IMR-90 (cell line): ENCODE measurements around the gene GSTP1. TPM values are rescaled to one million over a fixed set of nuclear protein-coding genes. Genes with fewer than 3 reads are reported as not detected.

Experiments
- ATAC-seq: fragments of 200-7000 bp; cut with Tn5 transposase; 2 replicates; pipeline ENCODE4 v1.9.1; 2020; ENCODE audit warnings: low read depth, mild to moderate bottlenecking, moderate library complexity
- BruUV-seq: library from RNA; stranded (reverse); fragments of 400-500 nt; replicated peaks from 2 replicates; lab custom pipeline; 2021; lab: Mats Ljungman, UMichigan
- CTCF ChIA-PET: fragments of 300-600 bp; formaldehyde crosslinking; extraction: SDS; loops from one replicate; lab custom pipeline; 2021; ENCODE audit warnings: antibody characterized with exemption; lab: Yijun Ruan, JAX
- POLR2A ChIA-PET: fragments of 300-600 bp; sonication (Branson Sonifier 250); formaldehyde crosslinking; loops from one replicate; lab custom pipeline; 2022; ENCODE audit warnings: antibody characterized with exemption; ENCODE audit not compliant: unreplicated experiment; lab: Charles Lee
- DNase-seq: peaks from one replicate; pipeline ENCODE4 v3.0.0; 2013
- H2AFZ ChIP-seq: replicated peaks from 2 replicates; pipeline ENCODE3; 2013; ENCODE audit warnings: low read length, mild to moderate bottlenecking; ENCODE audit not compliant: poor library complexity
- H2AK5ac ChIP-seq: 2 replicates; pipeline ENCODE4 v1.6.1; 2013; ENCODE audit warnings: low read depth, low read length, inconsistent platforms
- H2AK9ac ChIP-seq: replicated peaks from 2 replicates; pipeline ENCODE3; 2013; ENCODE audit warnings: mild to moderate bottlenecking, low read depth, low read length, moderate library complexity; ENCODE audit not compliant: poor library complexity
- H2BK120ac ChIP-seq: 2 replicates; pipeline ENCODE4 v1.6.1; 2013; ENCODE audit warnings: low read depth, low read length, inconsistent platforms
- H2BK15ac ChIP-seq: 3 replicates; pipeline ENCODE4 v1.6.1; 2013; ENCODE audit warnings: low read depth, low read length, inconsistent platforms
- H2BK20ac ChIP-seq: 2 replicates; pipeline ENCODE4 v1.6.1; 2013; ENCODE audit warnings: low read depth, mild to moderate bottlenecking, inconsistent platforms, low read length, moderate library complexity
- H2BK5ac ChIP-seq: 2 replicates; pipeline ENCODE4 v1.6.1; 2013; ENCODE audit warnings: mild to moderate bottlenecking, low read depth, low read length, inconsistent platforms; ENCODE audit not compliant: poor library complexity, severe bottlenecking
- H3K14ac ChIP-seq: replicated peaks from 2 replicates; pipeline ENCODE4 v1.6.1; 2013; ENCODE audit warnings: low read depth, low read length, inconsistent platforms
- H3K18ac ChIP-seq: 2 replicates; pipeline ENCODE4 v1.6.1; 2013; ENCODE audit warnings: low read depth, low read length, control low read depth
- H3K23ac ChIP-seq: 2 replicates; pipeline ENCODE4 v1.6.1; 2013; ENCODE audit warnings: low read depth, low read length, inconsistent platforms
- H3K27ac ChIP-seq: 2 replicates; pipeline ENCODE4 v1.5.1; 2013; ENCODE audit warnings: mild to moderate bottlenecking, control low read depth, low read length; ENCODE audit not compliant: insufficient read depth
- H3K27me3 ChIP-seq: 2 replicates; pipeline ENCODE4 v1.6.1; 2013; ENCODE audit warnings: low read length; ENCODE audit not compliant: control insufficient read depth, insufficient read depth
- H3K36me3 ChIP-seq: 2 replicates; pipeline ENCODE4 v1.6.1; 2013; ENCODE audit warnings: low read length, mixed read lengths; ENCODE audit not compliant: control insufficient read depth, insufficient read depth
- H3K4ac ChIP-seq: 2 replicates; pipeline ENCODE4 v1.6.1; 2013; ENCODE audit warnings: low read depth, low read length, inconsistent platforms
- H3K4me1 ChIP-seq: 2 replicates; pipeline ENCODE4 v1.6.1; 2013; ENCODE audit warnings: low read length, mixed read lengths; ENCODE audit not compliant: control insufficient read depth, insufficient read depth
- H3K4me2 ChIP-seq: 2 replicates; pipeline ENCODE4 v1.6.1; 2013; ENCODE audit warnings: low read depth, mild to moderate bottlenecking, control low read depth, low read length, moderate library complexity
- H3K4me3 ChIP-seq: 2 replicates; pipeline ENCODE4 v1.5.1; 2013; ENCODE audit warnings: low read depth, mild to moderate bottlenecking, control low read depth, low read length, moderate library complexity; ENCODE audit not compliant: insufficient read depth
- H3K56ac ChIP-seq: 2 replicates; pipeline ENCODE4 v1.6.1; 2013; ENCODE audit warnings: low read length, inconsistent platforms; ENCODE audit not compliant: insufficient read depth; ENCODE audit errors: extremely low read depth
- H3K79me1 ChIP-seq, 2 experiments: 2 replicates each; pipeline ENCODE4 v1.6.1; 2013; ENCODE audit warnings: low read length in 2 of 2, inconsistent platforms in 1 of 2, low read depth in 1 of 2
- H3K9ac ChIP-seq: 2 replicates; pipeline ENCODE4 v1.6.1; 2013; ENCODE audit warnings: low read depth, low read length, control low read depth
- H3K9me1 ChIP-seq: 2 replicates; pipeline ENCODE4 v1.6.1; 2013; ENCODE audit warnings: low read length, inconsistent platforms; ENCODE audit not compliant: insufficient read depth
- H3K9me3 ChIP-seq: 2 replicates; pipeline ENCODE4 v1.6.1; 2013; ENCODE audit warnings: low read length; ENCODE audit not compliant: control insufficient read depth, insufficient read depth
- H4K20me1 ChIP-seq: 2 replicates; pipeline ENCODE4 v1.6.1; 2013; ENCODE audit warnings: low read length, inconsistent platforms; ENCODE audit not compliant: insufficient read depth
- H4K5ac ChIP-seq: 2 replicates; pipeline ENCODE4 v1.6.1; 2013; ENCODE audit warnings: mild to moderate bottlenecking, low read depth, low read length, control low read depth
- H4K8ac ChIP-seq, 2 experiments: 2 replicates each; pipeline ENCODE4 v1.6.1; 2013; ENCODE audit warnings: low read depth in 2 of 2, low read length in 2 of 2, control low read depth in 1 of 2, inconsistent platforms in 1 of 2
- H4K91ac ChIP-seq: 2 replicates; pipeline ENCODE4 v1.6.1; 2013; ENCODE audit warnings: low read depth, low read length, inconsistent platforms; ENCODE audit not compliant: insufficient read depth
- BHLHE40 ChIP-seq: fragments of 150-350 bp; IDR thresholded peaks from 2 replicates; pipeline ENCODE4 v1.6.1; 2016; ENCODE audit warnings: mild to moderate bottlenecking, low read depth, low read length
- CEBPB ChIP-seq: IDR thresholded peaks from 2 replicates; pipeline ENCODE4 v1.6.1; 2012; ENCODE audit warnings: low read depth, low read length, improper control_type of control experiment
- CHD1 ChIP-seq: IDR thresholded peaks from 2 replicates; pipeline ENCODE4 v1.6.1; 2012; ENCODE audit warnings: low read depth, low read length, improper control_type of control experiment
- FOS ChIP-seq: fragments of 150-350 bp; IDR thresholded peaks from 2 replicates; pipeline ENCODE4 v1.6.1; 2016; ENCODE audit warnings: low read depth, low read length
- MAFK ChIP-seq: IDR thresholded peaks from 2 replicates; pipeline ENCODE4 v1.6.1; 2012; ENCODE audit warnings: low read depth, low read length, improper control_type of control experiment
- MAZ ChIP-seq: IDR thresholded peaks from 2 replicates; pipeline ENCODE4 v1.6.1; 2012; ENCODE audit warnings: low read depth, mild to moderate bottlenecking, low read length, improper control_type of control experiment, moderate library complexity, borderline replicate concordance
- MXI1 ChIP-seq: IDR thresholded peaks from 2 replicates; pipeline ENCODE4 v1.6.1; 2012; ENCODE audit warnings: low read depth, mild to moderate bottlenecking, low read length, moderate library complexity, borderline replicate concordance
- NFE2L2 ChIP-seq: fragments of 150-350 bp; IDR thresholded peaks from 2 replicates; pipeline ENCODE4 v1.6.1; 2016; ENCODE audit warnings: low read depth, mild to moderate bottlenecking, low read length
- RAD21 ChIP-seq: IDR thresholded peaks from 2 replicates; pipeline ENCODE4 v1.6.1; 2012; ENCODE audit warnings: low read length, improper control_type of control experiment
- RCOR1 ChIP-seq: IDR thresholded peaks from 2 replicates; pipeline ENCODE4 v1.6.1; 2012; ENCODE audit warnings: mild to moderate bottlenecking, low read length, improper control_type of control experiment; ENCODE audit not compliant: insufficient replicate concordance
- RFX5 ChIP-seq: IDR thresholded peaks from 2 replicates; pipeline ENCODE4 v1.8.0; 2012; ENCODE audit warnings: low read depth, mild to moderate bottlenecking, low read length, moderate library complexity
- SMC3 ChIP-seq: fragments of 150-350 bp; IDR thresholded peaks from 2 replicates; pipeline ENCODE4 v1.6.1; 2016; ENCODE audit warnings: low read depth, mild to moderate bottlenecking, antibody characterized with exemption, low read length, moderate library complexity
- WGBS, 2 experiments: methylation state at CpG; one replicate each; pipeline versions ENCODE4 v1.1.5 to v1.1.7; 2013; ENCODE audit warnings: missing lambda C conversion rate in 2 of 2; ENCODE audit not compliant: insufficient read length in 1 of 2; ENCODE audit errors: extremely low coverage in 2 of 2; 5-methylcytosine and 5-hydroxymethylcytosine counted together
- dilution Hi-C: fragments of 300-500 bp; cut with HindIII; formaldehyde crosslinking; loops from one replicate; pipeline ENCODE4 v1.14.3; 2018; ENCODE audit warnings: low sequenced_read_pairs; ENCODE audit not compliant: unreplicated experiment
- in situ Hi-C: fragments of 300-500 bp; cut with MboI; formaldehyde crosslinking; loops from 3 replicates; pipeline ENCODE4 v1.14.3; 2019; ENCODE audit warnings: low sequenced_read_pairs, inconsistent platforms, mixed read lengths
- intact Hi-C: fragments of 100-400 bp; cut with micrococcal nuclease; formaldehyde crosslinking; loops from 2 replicates; pipeline ENCODE4 v1.10.0; 2022
- polyA plus RNA-seq, 3 experiments: library from polyadenylated mRNA; depleted of rRNA; stranded (reverse); fragments of >200 nt; gene quantifications; 2 replicates each; pipeline ENCODE4 v1.2.3, GENCODE V29; 2012; ENCODE audit warnings: low replicate concordance in 1 of 3
- total RNA-seq: library from RNA; depleted of rRNA; stranded (reverse); fragments of >200 nt; gene quantifications from 2 replicates; pipeline ENCODE4 v1.2.3, GENCODE V29; 2012
- TF ChIP-seq, protein P1 (sequence below): conservative IDR thresholded peaks from 2 replicates; pipeline ENCODE4 v1.5.1; 2012; ENCODE audit warnings: mild to moderate bottlenecking, low read depth, low read length, improper control_type of control experiment

GSTP1 gene
- total and polyA plus RNA-seq, 2 of the 4 experiments (the other 2 are of a cell fraction) = 947 to 1,539 TPM

DNA sequence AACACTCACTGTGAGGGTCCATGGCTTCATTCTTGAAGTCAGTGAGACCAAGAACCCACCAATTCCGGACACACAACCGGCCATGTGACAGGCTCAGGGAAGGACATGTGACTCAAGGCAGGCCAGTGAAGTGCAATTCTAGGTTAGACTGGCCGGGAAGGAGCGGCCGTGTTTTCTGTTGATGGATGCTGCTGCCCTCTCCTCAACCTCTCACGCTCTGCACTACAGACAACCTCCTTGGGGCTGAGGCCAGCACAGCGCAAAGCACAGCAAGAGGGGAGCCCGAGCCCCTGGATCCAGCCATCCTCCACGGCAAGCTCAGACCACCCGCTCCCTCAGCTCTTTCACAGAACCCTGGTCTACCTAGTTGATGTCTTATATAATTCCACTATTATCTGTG is 43.4 kb downstream of the GSTP1 start:
- H3K9me1 ChIP-seq = peaks cover 4% of the 10 kb centered on the region; the same call in 1 of the 2 replicates
- no peak overlapping the region for H4K8ac ChIP-seq
- H2AFZ ChIP-seq = no peak overlapping the region
- intact Hi-C loops (no loop called here), dilution Hi-C loops (no loop called here), in situ Hi-C loops (no loop called here)
- no peak overlapping the region for H3K9ac ChIP-seq
- BruUV-seq = no TSS peak
- H3K27me3 ChIP-seq = no peaks in the 10 kb centered on the region
- H2AK5ac ChIP-seq = no peak overlapping the region
- H3K36me3 ChIP-seq = no peaks in the 10 kb centered on the region
- no peak overlapping the region for H3K4ac ChIP-seq
- H3K27ac ChIP-seq = no peak overlapping the region
- no peaks in the 10 kb centered on the region for H3K79me1 ChIP-seq
- H3K4me1 ChIP-seq = 0 out of 2 replicates have a peak, but pooled peaks cover 3% of the 10 kb centered on the region
- ATAC-seq (no peak), DNase-seq (no peak)
- no peak overlapping the region for H2BK120ac ChIP-seq
- no peak for TF ChIP-seq CEBPB
- TF ChIP-seq FOS = no peak
- no peak for TF ChIP-seq BHLHE40
- no peak for TF ChIP-seq NFE2L2
- TF ChIP-seq MAFK = no peak
- TF ChIP-seq RFX5 = no peak
- TF ChIP-seq SMC3 = no peak
- TF ChIP-seq MXI1 = no peak
- no peak for TF ChIP-seq MAZ
- TF ChIP-seq, protein P1, sequence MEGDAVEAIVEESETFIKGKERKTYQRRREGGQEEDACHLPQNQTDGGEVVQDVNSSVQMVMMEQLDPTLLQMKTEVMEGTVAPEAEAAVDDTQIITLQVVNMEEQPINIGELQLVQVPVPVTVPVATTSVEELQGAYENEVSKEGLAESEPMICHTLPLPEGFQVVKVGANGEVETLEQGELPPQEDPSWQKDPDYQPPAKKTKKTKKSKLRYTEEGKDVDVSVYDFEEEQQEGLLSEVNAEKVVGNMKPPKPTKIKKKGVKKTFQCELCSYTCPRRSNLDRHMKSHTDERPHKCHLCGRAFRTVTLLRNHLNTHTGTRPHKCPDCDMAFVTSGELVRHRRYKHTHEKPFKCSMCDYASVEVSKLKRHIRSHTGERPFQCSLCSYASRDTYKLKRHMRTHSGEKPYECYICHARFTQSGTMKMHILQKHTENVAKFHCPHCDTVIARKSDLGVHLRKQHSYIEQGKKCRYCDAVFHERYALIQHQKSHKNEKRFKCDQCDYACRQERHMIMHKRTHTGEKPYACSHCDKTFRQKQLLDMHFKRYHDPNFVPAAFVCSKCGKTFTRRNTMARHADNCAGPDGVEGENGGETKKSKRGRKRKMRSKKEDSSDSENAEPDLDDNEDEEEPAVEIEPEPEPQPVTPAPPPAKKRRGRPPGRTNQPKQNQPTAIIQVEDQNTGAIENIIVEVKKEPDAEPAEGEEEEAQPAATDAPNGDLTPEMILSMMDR = no peak
- no peak for TF ChIP-seq RAD21
- no peak for TF ChIP-seq RCOR1
- TF ChIP-seq CHD1 = no peak
- H2BK15ac ChIP-seq = no peak overlapping the region
- no peaks in the 10 kb centered on the region for H3K9me3 ChIP-seq
- H3K4me2 ChIP-seq = no peak overlapping the region
- H3K23ac ChIP-seq = no peak overlapping the region
- H3K56ac ChIP-seq = no peak overlapping the region
- no peak overlapping the region for H2BK5ac ChIP-seq
- H3K18ac ChIP-seq = no peak overlapping the region
- H2AK9ac ChIP-seq = no peak overlapping the region
- 87% methylated on average over 5 of the region's 10 CpGs; no CpG with 5 or more reads in 1 of the 2 experiments for WGBS, 2 experiments
- H4K20me1 ChIP-seq = no peaks in the 10 kb centered on the region
- no peak overlapping the region for H3K4me3 ChIP-seq
- H4K91ac ChIP-seq = no peak overlapping the region
- POLR2A ChIA-PET = no interaction called here
- CTCF ChIA-PET = interaction anchor here (1.6 kb wide), 1 partner anchor 13 kb away, joined by 5 read pairs; no protein-coding TSS in a partner anchor
- no peak overlapping the region for H3K14ac ChIP-seq
- H2BK20ac ChIP-seq = no peak overlapping the region
- no peak overlapping the region for H4K5ac ChIP-seq
